Coronary artery (tissue), 2 donors: Measurements from ENCODE around the gene PDZRN3.
A peak's percentile ranks its signal among the peaks of the same experiment; 100 is the strongest.

Experiments used
- DNase-seq: peaks from one replicate; pipeline ENCODE4 v3.0.0-alpha.2; 2017; ENCODE audit warnings: low spot score
- H3K27ac ChIP-seq, 2 donors: fragments of 200-600 bp; sonication (generic); one replicate each; pipeline ENCODE4 v1.5.1; 2016 to 2019
- H3K4me3 ChIP-seq: fragments of 200-600 bp; sonication (generic); 2 replicates; pipeline ENCODE4 v1.5.1; 2016; ENCODE audit warnings: mild to moderate bottlenecking, moderate library complexity
- CTCF ChIP-seq: fragments of 200-600 bp; sonication (generic); IDR thresholded peaks from one replicate; pipeline ENCODE4 v1.5.1; 2019; ENCODE audit warnings: antibody characterized with exemption

Gene PDZRN3

GRCh38 chr3:73540969-73541740 lies 83.6 kb downstream of the PDZRN3 start:
- no peak overlapping the region for H3K27ac ChIP-seq
- TF ChIP-seq CTCF = no peak

GRCh38 chr3:73538486-73538885 lies 86.3 kb downstream of the PDZRN3 start:
- no peak for TF ChIP-seq CTCF
- Histone ChIP-seq H3K4me3 (no peak overlapping the region), H3K27ac (no peak overlapping the region)
- DNase-seq = no peak

More at GRCh38 chr3:73540969-73541740, 83.6 kb downstream of the PDZRN3 start:
- DNase-seq = no peak
- H3K4me3 ChIP-seq = no peak overlapping the region

- DNase-seq = no peak
- no peak overlapping the region for H3K27ac ChIP-seq
- H3K4me3 ChIP-seq = no peak overlapping the region
- no peak for TF ChIP-seq CTCF
These were observed 87.8 kb downstream of the PDZRN3 start for GRCh38 chr3:73536952-73537351.

- Histone ChIP-seq H3K4me3 (no peak overlapping the region), H3K27ac (no peak overlapping the region)
- no peak for DNase-seq
- no peak for TF ChIP-seq CTCF
These were observed 88.3 kb downstream of the PDZRN3 start for GRCh38 chr3:73536336-73536895.

GRCh38 chr3:73535931-73536330 lies 88.8 kb downstream of the PDZRN3 start:
- H3K27ac ChIP-seq = no peak overlapping the region
- no peak overlapping the region for H3K4me3 ChIP-seq
- no peak for TF ChIP-seq CTCF
- no peak for DNase-seq

GRCh38 chr3:73535137-73535536 lies 89.6 kb downstream of the PDZRN3 start:
- no peak for TF ChIP-seq CTCF
- Histone ChIP-seq H3K27ac (no peak overlapping the region), H3K4me3 (no peak overlapping the region)
- DNase-seq = no peak

- Histone ChIP-seq H3K4me3 (peak overlapping the region; percentile 6), H3K27ac (peak overlapping the region; percentile 41 to 43)
- no peak for DNase-seq
- TF ChIP-seq CTCF = no peak
These were observed 94.7 kb downstream of the PDZRN3 start for GRCh38 chr3:73530022-73530396.
